Astrocyte (in vitro differentiated cells and primary cell): ENCODE measurements around the gene BLACAT1. TPM values are rescaled to one million over a fixed set of nuclear protein-coding genes. Genes with fewer than 3 reads are reported as not detected.

ENCODE experiments used
- DNase-seq: peaks from one replicate; pipeline ENCODE4 v3.0.0-alpha.2; 2010; ENCODE audit warnings: low read depth
- FAIRE-seq: peaks from 2 replicates; lab custom pipeline; 2011; peaks lifted over from hg19 to GRCh38; lab: Jason Lieb, UNC
- H2AFZ ChIP-seq: 2 replicates; pipeline ENCODE4 v1.6.0; 2012; ENCODE audit warnings: low read depth, low read length, inconsistent platforms
- H3K27ac ChIP-seq: 2 replicates; pipeline ENCODE4 v1.5.1; 2011; ENCODE audit warnings: low read depth, low read length, inconsistent platforms
- H3K27me3 ChIP-seq: 2 replicates; pipeline ENCODE4 v1.6.0; 2011; ENCODE audit warnings: low read length, inconsistent platforms; ENCODE audit not compliant: insufficient read depth
- H3K36me3 ChIP-seq: 2 replicates; pipeline ENCODE4 v1.5.1; 2011; ENCODE audit warnings: low read length, inconsistent platforms; ENCODE audit not compliant: insufficient read depth
- H3K4me1 ChIP-seq: 2 replicates; pipeline ENCODE4 v1.5.1; 2011; ENCODE audit warnings: low read length, inconsistent platforms; ENCODE audit not compliant: insufficient read depth
- H3K4me2 ChIP-seq: 2 replicates; pipeline ENCODE4 v1.6.0; 2012; ENCODE audit warnings: low read length, inconsistent platforms
- H3K4me3 ChIP-seq: 2 replicates; pipeline ENCODE4 v1.5.1; 2011; ENCODE audit warnings: low read depth, mild to moderate bottlenecking, low read length, inconsistent platforms; ENCODE audit not compliant: insufficient read depth
- H3K79me2 ChIP-seq: 2 replicates; pipeline ENCODE4 v1.6.0; 2012; ENCODE audit warnings: mild to moderate bottlenecking, low read length, inconsistent platforms; ENCODE audit not compliant: insufficient read depth
- H3K9ac ChIP-seq: 2 replicates; pipeline ENCODE4 v1.6.0; 2012; ENCODE audit warnings: mild to moderate bottlenecking, low read length, inconsistent platforms
- H3K9me3 ChIP-seq: 2 replicates; pipeline ENCODE4 v1.5.1; 2012; ENCODE audit warnings: low read depth, mild to moderate bottlenecking, low read length, inconsistent platforms; ENCODE audit not compliant: insufficient read depth
- H4K20me1 ChIP-seq: 2 replicates; pipeline ENCODE4 v1.6.0; 2012; ENCODE audit warnings: low read length, inconsistent platforms; ENCODE audit not compliant: insufficient read depth
- H3K27ac Mint-ChIP-seq: one replicate; pipeline ENCODE4 v1.8.0; 2021; ENCODE audit warnings: mild to moderate bottlenecking, mixed read lengths; ENCODE audit not compliant: unreplicated experiment
- H3K27me3 Mint-ChIP-seq: one replicate; pipeline ENCODE4 v1.8.0; 2021; ENCODE audit warnings: low read depth, mixed read lengths; ENCODE audit not compliant: unreplicated experiment
- H3K36me3 Mint-ChIP-seq: one replicate; pipeline ENCODE4 v1.8.0; 2021; ENCODE audit warnings: low read depth, mixed read lengths; ENCODE audit not compliant: unreplicated experiment
- H3K4me1 Mint-ChIP-seq: one replicate; pipeline ENCODE4 v1.8.0; 2021; ENCODE audit warnings: low read depth, mixed read lengths; ENCODE audit not compliant: unreplicated experiment
- H3K4me3 Mint-ChIP-seq: one replicate; pipeline ENCODE4 v1.8.0; 2021; ENCODE audit warnings: mild to moderate bottlenecking, moderate library complexity, mixed read lengths; ENCODE audit not compliant: unreplicated experiment
- H3K9me3 Mint-ChIP-seq: one replicate; pipeline ENCODE4 v1.8.0; 2021; ENCODE audit warnings: mild to moderate bottlenecking, mixed read lengths; ENCODE audit not compliant: unreplicated experiment
- EZH2 ChIP-seq: IDR thresholded peaks from 2 replicates; pipeline ENCODE4 v1.6.1; 2012; ENCODE audit warnings: mild to moderate bottlenecking, low read length, inconsistent platforms; ENCODE audit not compliant: insufficient read depth
- total RNA-seq: library from RNA; stranded (reverse); gene quantifications from 2 replicates; pipeline ENCODE4 v1.2.1, GENCODE V29; 2021
- TF ChIP-seq, protein P1 (sequence below): IDR thresholded peaks from 2 replicates; pipeline ENCODE4 v1.5.1; 2011; ENCODE audit warnings: low read depth, mild to moderate bottlenecking, inconsistent platforms, low read length, moderate library complexity; ENCODE audit not compliant: insufficient read depth

BLACAT1 gene
- total RNA-seq, 1 donor from 2014 or later = 2.2 TPM

DNA sequence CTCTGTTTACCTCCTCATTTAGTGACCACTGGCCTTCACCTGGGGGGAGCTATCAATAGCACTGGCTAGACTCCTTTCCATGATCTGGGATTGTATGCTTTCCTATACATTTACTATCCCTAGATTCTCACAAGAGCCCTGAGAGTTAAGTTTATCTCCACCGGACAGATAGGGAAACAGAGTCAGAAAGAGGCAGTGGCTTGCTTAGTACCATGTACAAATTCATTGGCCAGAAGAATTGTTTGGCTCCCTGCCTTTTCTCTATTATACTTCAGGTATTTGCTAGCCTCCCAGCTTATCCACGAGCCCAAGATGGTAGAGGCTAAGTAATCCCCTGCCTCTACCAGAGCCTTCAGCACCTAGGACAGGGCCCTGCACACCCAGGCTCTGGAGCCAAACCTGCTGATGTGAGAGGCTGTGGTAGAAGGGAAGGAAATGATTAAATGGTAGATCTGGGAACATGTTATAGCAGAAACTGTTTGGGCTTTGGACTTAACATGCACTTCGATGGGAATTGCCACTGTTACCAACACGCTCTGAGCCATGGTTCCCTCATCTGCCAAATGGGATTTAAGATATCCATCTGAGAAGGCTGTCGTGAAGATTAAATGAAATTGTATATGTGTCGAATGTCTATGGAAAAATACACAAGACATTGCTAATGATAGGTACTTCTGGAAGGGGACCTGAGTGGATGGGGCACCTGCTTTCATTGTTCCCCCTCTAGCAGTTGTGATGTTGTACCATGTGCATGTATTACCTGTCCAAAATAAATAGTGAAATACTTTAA is 3.1 kb upstream of the BLACAT1 start:
- TF ChIP-seq, protein P1, sequence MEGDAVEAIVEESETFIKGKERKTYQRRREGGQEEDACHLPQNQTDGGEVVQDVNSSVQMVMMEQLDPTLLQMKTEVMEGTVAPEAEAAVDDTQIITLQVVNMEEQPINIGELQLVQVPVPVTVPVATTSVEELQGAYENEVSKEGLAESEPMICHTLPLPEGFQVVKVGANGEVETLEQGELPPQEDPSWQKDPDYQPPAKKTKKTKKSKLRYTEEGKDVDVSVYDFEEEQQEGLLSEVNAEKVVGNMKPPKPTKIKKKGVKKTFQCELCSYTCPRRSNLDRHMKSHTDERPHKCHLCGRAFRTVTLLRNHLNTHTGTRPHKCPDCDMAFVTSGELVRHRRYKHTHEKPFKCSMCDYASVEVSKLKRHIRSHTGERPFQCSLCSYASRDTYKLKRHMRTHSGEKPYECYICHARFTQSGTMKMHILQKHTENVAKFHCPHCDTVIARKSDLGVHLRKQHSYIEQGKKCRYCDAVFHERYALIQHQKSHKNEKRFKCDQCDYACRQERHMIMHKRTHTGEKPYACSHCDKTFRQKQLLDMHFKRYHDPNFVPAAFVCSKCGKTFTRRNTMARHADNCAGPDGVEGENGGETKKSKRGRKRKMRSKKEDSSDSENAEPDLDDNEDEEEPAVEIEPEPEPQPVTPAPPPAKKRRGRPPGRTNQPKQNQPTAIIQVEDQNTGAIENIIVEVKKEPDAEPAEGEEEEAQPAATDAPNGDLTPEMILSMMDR = no peak
- no peak for TF ChIP-seq EZH2
- no peaks in the 10 kb centered on the region for H3K36me3 ChIP-seq
- DNase-seq = peak; percentile 44
- H3K79me2 ChIP-seq = no peaks in the 10 kb centered on the region
- no peak overlapping the region for H3K9ac ChIP-seq
- peaks cover 63% of the 10 kb centered on the region for H3K27me3 ChIP-seq
- Mint-ChIP-seq H3K9me3 (no peaks in the 10 kb centered on the region), H3K4me3 (no peak overlapping the region), H3K4me1 (peaks cover 6% of the 10 kb centered on the region), H3K36me3 (no peaks in the 10 kb centered on the region), H3K27me3 (peaks cover 46% of the 10 kb centered on the region), H3K27ac (no peak overlapping the region)
- H3K9me3 ChIP-seq = no peaks in the 10 kb centered on the region
- no peak for FAIRE-seq
- H2AFZ ChIP-seq = no peak overlapping the region
- no peak overlapping the region for H3K27ac ChIP-seq
- peaks cover 4% of the 10 kb centered on the region for H4K20me1 ChIP-seq
- H3K4me1 ChIP-seq = peaks cover 2% of the 10 kb centered on the region
- no peak overlapping the region for H3K4me3 ChIP-seq
- no peak overlapping the region for H3K4me2 ChIP-seq

- H3K36me3 ChIP-seq = no peaks in the 10 kb centered on the region
- H3K9me3 ChIP-seq = no peaks in the 10 kb centered on the region
- H3K79me2 ChIP-seq = no peaks in the 10 kb centered on the region
- H2AFZ ChIP-seq = no peak overlapping the region
- peak overlapping the region; percentile 50 for H3K4me2 ChIP-seq
- Mint-ChIP-seq H3K4me3 (peak overlapping the region; percentile 80), H3K27me3 (peaks cover 59% of the 10 kb centered on the region), H3K4me1 (peaks cover 6% of the 10 kb centered on the region), H3K36me3 (no peaks in the 10 kb centered on the region), H3K9me3 (no peaks in the 10 kb centered on the region), H3K27ac (peak overlapping the region; percentile 34)
- peaks cover 2% of the 10 kb centered on the region for H3K4me1 ChIP-seq
- H3K27me3 ChIP-seq = peaks cover 67% of the 10 kb centered on the region
- no peak overlapping the region for H3K4me3 ChIP-seq
- FAIRE-seq (no peak), DNase-seq (no peak)
- TF ChIP-seq EZH2 = no peak
- TF ChIP-seq, protein P1 = no peak
- H3K27ac ChIP-seq = no peak overlapping the region
- peaks cover 4% of the 10 kb centered on the region for H4K20me1 ChIP-seq
- no peak overlapping the region for H3K9ac ChIP-seq
Measured at GRCh38 chr1:205456868-205457745, 1.3 kb upstream of the BLACAT1 start.
